Loucy (cell line): ENCODE measurements around the gene CEP152.

Experiments used
- CTCF ChIP-seq: fragments of 200-600 bp; sonication (generic); conservative IDR thresholded peaks from 2 replicates; pipeline ENCODE4 v1.5.1; 2014; ENCODE audit warnings: mild to moderate bottlenecking, antibody characterized with exemption, low read length
- EZH2phosphoT487 ChIP-seq: fragments of 200-600 bp; IDR thresholded peaks from 2 replicates; pipeline ENCODE4 v1.6.1; 2018; ENCODE audit warnings: antibody characterized with exemption, mild to moderate bottlenecking, moderate library complexity, borderline replicate concordance

DNA sequence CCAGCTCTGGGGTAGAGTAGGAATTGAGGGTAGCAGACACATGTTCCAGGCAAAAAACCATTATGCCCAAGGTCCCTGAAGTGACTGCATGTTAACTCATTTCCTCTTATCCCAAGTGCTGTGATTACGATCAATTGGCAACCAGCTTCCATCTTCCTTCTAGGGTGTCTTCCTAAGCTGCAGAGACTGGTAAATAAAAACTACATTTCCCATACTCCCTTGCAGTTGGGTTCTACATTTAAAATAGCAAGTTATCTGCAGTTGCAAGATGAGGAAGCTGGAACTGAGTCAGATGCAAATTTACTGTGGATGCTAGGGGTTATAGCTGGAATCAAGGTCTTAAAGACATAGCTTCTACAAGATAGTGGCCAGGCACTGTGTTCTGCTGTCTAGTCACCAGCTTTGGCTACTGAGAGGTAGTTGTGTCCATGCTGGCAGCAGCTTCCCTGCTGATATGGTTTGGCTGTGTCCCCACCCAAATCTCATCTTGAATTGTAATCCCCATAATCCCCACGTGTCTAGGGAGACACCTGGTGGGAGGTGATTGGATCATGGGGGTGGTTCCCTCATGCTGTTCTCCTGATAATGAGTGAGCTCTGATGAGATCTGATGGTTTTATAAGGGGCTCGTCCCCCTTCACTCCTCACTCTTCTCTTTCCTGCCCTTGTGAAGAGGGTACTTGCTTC lies 114.1 kb downstream of the CEP152 start:
- no peak for TF ChIP-seq CTCF
- TF ChIP-seq EZH2phosphoT487: no peak
